GM19328 (cell line): ENCODE data around the gene WARS2.

ENCODE experiments used
- ATAC-seq: cut with Tn5 transposase; IDR thresholded peaks from one replicate; pipeline ENCODE4 v1.9.1; 2021; ENCODE audit warnings: mild to moderate bottlenecking, moderate library complexity; ENCODE audit not compliant: unreplicated experiment

Gene WARS2

GRCh38 chr1:119084798-119085197 is 55.7 kb downstream of the WARS2 start:
- no peak for ATAC-seq

DNA sequence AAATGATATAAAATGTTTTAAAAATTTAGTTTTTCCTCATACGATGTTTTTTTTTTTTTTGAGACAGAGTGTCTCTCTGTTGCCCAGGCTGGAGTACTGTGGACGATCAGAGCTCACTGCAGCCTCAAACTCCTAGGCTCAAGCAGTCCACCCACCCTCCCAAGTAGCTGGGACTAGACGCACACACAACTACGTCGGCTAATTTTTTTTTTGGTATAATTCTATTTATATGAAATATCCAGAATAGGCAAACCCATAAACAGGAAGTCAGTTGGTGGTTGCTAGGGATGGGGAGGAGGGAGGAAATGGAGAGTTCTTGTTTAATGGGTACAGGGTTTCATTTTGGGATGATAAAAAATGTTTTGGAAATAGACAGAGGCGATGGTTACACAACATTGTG is 56.5 kb downstream of the WARS2 start:
- no peak for ATAC-seq

DNA sequence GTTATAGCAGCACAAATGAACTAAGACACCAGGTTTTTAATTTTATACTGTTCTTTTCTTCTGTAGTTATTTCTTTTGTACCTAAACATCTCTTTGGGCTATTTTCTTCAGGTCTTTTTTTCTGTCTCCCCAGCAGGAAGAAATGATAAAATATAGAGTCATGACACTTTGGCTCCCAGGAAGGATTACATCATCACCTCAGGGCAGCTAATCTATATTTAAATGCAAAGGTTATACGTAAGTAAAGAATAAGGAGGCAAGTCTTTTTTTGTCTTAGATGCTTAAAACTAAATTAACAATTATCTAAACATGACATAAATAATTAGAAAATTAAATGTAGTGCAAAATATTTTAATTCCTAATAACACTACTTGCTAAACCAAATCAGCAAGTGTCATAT is 57.0 kb downstream of the WARS2 start:
- ATAC-seq = no peak

- no peak for ATAC-seq
Observed at GRCh38 chr1:119081700-119082099, 58.8 kb downstream of the WARS2 start.

DNA sequence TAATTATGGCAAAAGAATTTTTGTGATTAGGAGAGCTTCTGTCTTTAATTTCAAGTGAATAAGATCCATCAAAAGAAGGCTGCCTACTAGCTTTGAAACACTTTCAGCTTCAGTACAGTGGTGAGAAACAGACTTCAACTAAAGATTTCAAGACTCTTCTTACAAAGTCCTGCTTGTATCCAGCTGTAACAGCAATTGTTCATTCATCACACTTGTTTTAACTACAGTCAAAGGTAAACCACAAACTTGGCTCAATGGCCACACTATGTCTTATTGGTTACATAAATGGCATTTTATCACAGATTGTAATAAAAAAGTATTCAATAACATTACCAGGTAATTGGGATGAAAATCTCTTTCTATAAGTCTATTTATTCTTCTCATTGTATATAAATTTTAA is 59.2 kb downstream of the WARS2 start:
- ATAC-seq = no peak

GRCh38 chr1:119080586-119080985 is 59.9 kb downstream of the WARS2 start:
- no peak for ATAC-seq

DNA sequence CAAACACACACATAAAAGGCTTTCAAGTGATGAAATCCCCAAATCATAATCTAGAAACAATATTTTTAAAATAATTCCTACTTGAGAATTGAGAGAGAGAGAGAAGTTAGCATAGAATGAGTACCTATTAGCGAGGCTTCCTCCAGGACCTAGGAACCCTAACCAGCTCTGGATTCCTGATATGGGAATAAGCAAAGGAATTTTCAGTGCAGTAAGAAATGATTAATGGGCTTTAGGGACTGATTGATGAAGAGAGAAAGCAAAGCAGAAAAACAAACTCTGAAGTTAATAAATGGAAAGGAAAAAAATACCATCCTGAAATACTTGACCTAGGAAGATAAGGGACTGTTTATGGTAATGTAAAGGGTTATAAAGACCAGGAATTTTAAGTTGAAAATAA is 60.6 kb downstream of the WARS2 start:
- no peak for ATAC-seq

DNA sequence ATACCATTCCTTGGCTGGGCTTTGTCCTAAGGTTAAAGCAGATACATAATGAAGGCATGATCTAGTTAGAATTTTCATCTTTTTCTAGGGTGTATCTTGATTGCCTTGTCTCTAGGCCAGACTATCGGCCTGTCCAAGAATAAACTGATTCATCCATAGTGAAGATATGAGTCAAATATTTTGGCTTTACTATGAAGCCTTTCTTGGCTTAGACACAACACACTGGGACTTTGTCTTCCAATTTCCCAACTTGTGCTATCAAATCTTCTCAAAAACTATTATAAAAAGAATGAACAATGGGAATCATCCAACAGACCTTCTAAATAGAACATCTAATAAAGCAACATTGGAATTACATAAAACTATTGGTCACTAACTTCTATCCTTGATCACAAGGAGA is 64.8 kb downstream of the WARS2 start:
- no peak for ATAC-seq

DNA sequence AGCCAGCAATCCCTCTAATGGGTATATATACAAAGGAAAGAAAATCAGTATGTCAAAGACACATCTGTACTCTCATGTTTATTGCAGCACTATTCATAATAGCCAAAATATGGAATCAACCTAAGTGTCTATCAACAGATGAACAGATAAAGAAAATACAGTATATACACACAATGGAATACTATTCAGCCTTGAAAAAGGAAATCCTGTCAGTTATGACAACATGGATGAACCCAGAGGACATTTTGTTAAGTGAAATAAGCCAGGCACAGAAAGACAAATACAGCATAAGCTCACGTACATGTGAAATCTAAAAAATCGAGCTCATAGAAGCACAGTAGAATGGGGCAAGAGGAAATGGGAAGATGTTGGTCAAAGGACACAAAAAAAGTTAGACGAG is 69.1 kb downstream of the WARS2 start:
- no peak for ATAC-seq

- ATAC-seq = no peak
Observed at GRCh38 chr1:119069682-119070081, 70.8 kb downstream of the WARS2 start.

DNA sequence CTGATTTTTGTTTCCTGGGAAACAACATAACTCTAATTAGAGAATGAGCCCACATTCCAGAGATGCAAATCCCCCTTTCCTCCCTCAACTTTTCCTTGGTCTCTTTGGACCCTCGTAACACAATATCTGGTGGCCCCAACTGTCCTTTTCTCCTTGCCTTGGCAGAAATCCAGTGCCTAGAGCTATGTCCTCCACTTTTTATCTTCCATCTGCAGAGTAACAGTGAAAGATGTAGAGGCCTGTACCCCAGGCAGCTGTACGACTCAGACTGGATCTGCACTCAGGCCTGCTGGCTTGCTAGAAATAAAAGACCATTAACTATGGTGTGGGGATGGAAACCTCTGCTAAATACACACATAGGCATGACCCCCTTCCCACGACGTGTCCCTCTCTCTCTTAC is 72.0 kb downstream of the WARS2 start:
- ATAC-seq = no peak

- ATAC-seq = no peak
Observed at GRCh38 chr1:119061700-119062099, 78.8 kb downstream of the WARS2 start.

- no peak for ATAC-seq
Observed at GRCh38 chr1:119055568-119055967, 84.9 kb downstream of the WARS2 start.

DNA sequence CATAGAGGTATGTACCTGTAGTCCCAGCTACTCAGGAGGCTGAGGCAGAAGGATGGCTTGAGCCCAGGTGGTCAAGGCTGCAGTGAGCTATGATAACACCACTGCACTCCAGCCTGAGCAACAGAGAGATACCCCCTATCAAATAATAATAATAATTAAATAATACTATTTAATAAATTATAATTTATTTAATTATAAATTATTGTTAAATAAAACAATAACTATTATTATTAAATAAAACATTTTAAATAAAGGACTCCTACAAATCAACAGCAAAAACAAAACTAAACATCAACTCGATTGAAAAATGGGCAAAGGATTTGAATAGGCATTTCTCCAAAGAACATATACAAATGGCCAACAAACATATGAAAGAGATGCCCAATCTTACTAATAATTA is 86.5 kb downstream of the WARS2 start:
- ATAC-seq = no peak

GRCh38 chr1:119052267-119052666 is 88.2 kb downstream of the WARS2 start:
- no peak for ATAC-seq

DNA sequence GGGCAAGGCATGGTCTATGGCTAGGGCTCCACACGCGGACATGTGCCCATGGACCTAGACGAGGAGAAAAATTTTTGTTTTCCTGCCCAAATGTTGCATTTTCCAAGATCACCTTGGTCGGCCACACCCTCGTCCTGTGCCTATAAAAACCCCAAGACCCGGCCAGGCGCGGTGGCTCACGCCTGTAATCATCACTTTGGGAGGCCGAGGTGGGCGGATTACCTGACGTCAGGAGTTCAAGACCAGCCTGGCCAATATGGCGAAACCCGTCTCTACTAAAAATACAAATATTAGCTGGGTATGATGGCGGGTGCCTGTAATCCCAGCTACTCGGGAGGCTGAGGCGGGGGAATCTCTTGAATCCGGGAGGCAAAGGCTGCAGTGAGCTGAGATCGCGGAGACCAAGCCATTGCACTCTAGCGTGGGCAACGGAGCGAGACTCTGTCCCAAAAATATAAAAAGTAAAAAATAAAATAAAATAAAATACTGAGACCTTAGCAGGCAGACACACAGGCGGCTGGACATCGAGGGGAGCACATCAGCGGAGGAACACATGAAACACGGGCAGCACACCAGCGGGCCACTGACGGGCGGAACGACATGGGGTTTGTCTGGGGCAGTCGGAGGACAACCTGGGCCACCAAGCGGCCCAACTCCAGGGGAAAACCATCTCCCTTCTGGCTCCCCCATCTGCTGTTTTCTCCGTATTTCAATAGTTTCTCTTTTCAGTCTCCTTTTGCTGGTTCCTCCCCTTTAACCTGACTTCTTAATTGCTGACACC is 91.6 kb downstream of the WARS2 start:
- no peak for ATAC-seq

DNA sequence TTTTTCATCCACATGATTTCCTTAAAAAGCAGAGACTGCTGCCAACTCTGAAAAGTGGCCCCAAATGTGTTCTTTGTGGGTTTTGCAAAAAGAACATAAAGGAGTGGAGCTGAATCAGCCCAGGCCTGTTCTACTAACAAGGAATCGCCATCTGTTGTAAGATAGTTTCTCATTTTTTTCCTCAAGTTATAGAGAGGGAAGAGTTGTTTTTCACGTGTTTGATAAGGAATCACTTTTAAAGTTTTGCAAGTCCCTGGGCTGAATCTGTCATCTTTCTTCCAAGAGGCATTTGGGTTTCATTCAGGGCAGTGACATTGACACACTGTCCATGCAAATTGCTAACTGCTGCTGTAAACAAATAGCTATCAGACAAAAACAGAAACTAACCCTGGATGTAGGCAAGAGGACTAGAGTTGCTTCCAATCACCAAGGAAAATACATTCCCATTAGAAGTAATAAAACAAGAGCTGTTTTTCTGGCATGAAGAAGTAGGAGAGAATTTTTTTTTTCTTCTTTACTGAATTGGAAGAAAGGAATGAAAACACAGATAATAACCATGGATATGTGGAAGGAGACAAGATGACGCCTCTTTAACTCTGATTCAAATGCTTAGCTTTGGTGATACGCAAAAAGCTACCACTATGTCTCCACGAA is 93.5 kb downstream of the WARS2 start:
- ATAC-seq = no peak

- no peak for ATAC-seq
Observed at GRCh38 chr1:119046429-119046784, 94.0 kb downstream of the WARS2 start.

DNA sequence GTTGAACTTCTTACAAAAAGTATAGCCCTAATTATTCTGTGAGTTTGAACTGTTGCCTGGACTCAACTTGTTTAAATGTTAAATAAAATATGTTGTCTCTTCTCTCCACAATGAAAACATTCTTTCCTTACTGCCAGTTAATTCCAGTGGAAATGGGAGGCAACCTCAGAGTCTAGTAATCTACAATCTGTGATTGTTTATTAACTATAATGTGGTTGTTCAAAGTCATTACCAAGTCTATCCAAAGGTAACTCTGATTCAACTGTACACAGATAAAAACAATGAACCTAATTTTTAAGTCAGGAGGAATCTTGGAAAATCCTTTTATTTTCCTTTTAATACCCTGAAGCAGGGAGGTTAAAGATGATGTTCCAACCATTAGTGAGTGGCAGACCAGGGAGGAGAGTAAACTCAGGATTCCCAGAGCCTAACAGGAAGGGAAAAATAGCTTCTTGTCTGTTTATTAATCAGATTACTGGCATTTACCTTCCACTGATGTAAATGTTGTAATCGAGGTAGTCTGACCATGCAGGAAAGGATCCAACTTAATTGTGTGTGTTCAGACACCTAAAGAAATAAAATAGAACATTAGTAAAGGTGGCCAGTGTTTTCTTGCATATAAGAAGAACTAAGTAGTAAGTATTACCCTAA is 95.2 kb downstream of the WARS2 start:
- ATAC-seq = no peak

DNA sequence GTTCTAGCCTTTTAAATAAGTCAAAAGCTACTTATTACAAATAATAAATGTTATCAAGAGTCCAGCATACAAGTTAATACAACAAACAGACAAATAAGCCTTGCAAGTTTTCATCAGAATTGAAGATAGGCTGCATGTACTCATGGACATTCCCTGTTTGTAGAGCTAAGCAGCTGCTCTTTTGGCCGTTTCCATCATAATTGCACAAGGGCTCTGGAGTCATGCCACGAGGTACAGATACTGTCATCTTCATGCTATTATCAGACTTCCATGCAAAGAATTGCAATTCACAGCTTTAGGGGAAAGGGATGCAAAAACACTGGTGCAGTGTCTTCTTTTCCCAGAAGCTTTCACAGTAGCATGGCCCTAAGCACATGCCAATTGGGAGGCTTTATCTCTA is 99.5 kb downstream of the WARS2 start:
- ATAC-seq = no peak

DNA sequence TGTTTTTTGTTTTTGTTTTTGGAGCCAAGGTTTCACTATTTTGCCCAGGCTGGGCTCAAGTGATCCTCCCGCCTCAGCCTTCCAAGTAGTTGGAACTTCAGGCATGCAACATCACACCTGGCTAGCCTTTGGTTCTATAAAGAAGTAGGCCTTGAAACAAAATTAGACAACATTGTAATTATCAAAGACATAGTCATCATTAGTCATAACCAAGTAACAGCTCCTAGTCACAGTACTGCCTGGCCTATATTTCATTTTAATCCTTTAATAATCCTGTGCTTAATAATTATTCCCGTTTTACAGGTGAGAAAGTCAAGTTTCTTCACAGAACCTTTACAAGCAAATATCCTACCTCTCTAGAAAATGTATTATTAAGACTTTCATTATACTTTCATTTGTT is 100.0 kb downstream of the WARS2 start:
- no peak for ATAC-seq

GRCh38 chr1:119038363-119038762 is 102.1 kb downstream of the WARS2 start:
- no peak for ATAC-seq
